Left renal pelvis (tissue), 4 donors: ENCODE measurements around the gene TIGAR. TPM values are rescaled to one million over a fixed set of nuclear protein-coding genes. Genes with fewer than 3 reads are reported as not detected.

Experiments
- DNase-seq, 4 donors: peaks; one replicate each; pipeline ENCODE4 v3.0.0-alpha.2; 2013; ENCODE audit warnings: low read depth in 4 of 4, low spot score in 3 of 4
- polyA plus RNA-seq, 4 donors: library from polyadenylated mRNA; unstranded; fragments of 120-200 nt; gene quantifications; one replicate each; pipeline ENCODE4 v1.2.1, GENCODE V29; 2013; ENCODE audit not compliant: insufficient read length in 4 of 4

TIGAR gene
- polyA plus RNA-seq, 4 donors, result 5.0 to 10.0 (median 8.4) TPM

DNA sequence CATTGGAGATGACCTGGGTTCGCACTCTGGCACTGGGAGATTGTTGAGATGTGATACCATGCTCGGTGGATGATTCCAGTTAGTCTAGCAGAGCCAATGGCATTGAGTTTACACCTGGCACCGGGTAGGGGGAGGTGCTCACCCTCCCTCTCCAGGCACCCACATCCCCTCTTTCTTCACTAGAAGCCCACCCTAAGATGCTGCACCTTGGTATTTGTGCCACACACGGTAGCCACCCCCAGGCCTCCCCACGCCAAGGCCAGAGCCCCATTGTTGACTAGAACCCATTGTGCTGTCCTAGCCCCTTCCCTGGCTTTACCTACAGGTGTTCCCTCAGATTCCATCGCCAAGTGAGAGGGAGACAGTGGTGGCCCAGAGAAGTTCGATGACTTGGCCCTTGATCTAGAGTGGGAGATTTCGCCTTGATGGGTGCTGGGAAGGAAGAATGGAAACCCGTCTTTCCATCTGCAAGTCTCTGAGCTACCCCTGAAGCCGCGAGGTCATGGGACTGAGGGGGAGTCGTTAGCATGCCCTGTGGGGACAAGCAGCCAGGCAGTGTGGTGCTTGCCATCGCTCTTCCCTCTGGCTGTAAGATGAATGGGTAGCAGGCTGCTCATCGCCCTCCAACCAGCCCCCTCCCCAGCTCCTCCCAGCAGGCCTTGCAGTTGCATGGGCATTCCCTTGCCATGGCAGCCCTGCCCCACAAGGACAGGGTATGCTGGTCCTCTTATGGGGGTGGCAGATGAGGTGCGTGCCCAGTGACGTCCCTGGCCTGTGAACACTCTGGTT, 38.7 kb upstream of the TIGAR start:
- DNase-seq, result no peak

DNA sequence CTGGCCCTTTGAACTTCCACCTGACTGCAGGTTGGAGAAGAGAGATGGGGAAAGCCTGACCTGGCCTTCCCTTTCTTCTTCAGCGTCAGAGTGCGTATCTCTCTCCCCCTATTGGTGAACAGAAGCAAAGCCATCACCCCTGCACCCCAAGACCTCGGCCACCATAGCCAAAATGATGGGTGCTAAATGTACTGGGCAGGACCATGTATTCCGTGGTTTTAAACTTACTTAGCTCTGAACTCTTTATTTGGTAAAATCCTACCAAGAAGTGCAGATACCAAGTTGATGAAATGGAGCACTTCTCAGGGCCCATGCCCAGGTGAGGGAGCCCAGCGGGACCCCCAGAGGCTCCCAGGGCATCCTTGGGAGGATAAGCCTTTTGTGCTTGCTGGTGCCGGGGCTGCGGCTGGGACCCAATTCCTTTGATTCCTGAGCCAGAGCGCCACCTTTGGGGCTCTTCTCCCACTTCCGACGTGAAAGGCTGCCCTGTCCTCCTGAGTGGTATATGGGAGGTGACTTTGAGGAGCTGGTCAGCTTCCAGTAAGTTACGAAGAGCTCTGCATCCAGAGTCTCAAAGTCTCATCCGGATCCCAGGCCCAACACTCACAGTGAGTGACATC, 38.0 kb upstream of the TIGAR start:
- DNase-seq, result no peak

DNA sequence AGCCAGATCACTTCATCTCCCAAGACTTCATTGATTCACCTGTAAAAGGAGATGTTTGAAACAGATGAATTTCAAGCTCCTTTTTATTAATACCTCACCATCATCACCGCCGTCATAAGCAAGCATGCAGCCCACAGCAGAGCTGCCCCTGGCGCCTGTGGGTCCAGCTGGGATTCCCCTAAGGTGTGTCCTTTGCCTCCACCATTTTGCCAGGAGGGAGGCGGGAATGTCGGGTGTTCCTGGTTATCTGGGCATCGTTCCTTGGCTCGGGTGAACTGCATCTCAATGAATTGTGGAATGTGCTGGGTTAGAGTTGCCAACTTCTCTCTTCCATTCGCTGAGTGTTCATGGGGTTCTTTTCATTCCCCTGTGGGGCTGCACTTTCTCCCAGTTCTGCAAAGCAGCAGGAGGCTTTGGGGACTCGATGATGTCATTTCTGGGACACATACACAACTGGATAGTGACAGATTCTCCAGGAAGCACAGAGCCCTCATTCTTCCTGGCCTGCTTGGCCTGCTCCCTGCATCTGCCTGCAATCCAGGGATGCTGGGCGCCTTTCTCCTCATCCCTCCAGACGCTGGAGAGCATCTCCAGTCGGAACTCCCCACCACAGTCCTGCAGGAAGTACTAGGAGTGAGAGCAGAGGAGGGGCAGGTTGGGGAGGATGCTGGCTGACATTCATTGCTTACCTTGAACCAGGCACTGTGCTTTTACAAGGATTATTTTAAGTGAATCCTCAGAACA, 37.3 kb upstream of the TIGAR start:
- DNase-seq, result no peak

DNA sequence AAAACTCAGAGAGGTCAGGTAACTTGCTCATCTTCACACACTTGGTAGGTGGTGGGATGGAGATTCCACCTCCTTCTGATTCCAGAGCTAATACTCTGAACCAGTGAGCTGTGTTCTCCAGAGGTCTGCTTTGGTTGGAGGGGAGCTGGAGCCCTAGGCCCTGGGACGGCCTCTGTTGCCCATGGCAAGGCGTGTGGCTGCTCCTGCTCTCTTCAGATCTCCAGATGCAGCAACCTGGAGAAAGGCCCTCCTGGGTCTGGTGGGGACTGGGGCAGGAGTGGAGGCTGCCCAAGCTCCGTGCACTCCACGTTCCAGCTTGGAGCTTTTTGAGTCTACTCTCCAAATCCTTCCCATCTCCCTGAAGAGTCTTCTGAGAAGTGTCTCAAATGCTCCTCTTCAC, 36.7 kb upstream of the TIGAR start:
- no peak for DNase-seq

DNA sequence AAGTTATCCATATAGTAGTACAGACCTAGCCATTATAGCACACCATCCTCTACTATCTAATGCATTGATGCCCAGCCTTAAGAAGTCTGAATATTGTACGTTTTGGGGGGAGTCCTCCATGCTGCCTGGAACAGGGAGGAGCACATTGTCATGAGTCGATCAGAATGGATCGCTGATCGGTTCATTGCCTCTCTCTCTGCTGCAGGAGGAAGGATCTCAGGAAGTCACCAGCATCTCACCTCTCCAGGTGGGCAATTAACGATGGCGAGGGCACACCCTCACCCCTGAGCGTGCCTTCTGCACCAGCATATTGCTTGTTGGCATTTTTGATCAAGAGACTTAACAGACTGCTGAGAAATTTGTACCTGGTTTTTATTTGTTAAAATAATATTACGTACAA, 35.9 kb upstream of the TIGAR start:
- no peak for DNase-seq

DNA sequence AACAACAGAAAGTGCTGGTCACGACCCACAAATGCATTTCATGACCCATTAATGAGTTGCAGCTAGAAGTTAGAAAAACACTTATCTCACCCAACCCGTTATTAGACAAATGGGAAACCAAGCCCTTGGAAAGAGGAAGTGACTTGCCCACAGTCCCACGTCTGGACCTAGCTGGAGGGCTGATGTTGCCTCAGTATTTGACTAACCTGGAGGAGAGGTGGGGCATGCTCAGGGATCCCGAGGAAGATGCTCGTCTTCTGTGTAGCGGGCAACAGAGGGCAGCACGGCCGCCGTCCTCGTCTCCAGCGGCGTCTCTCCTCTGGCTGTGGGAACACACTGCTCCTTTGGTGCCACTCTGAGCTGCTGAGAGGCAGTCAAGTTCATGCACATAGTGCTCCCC, 34.8 kb upstream of the TIGAR start:
- no peak for DNase-seq

DNA sequence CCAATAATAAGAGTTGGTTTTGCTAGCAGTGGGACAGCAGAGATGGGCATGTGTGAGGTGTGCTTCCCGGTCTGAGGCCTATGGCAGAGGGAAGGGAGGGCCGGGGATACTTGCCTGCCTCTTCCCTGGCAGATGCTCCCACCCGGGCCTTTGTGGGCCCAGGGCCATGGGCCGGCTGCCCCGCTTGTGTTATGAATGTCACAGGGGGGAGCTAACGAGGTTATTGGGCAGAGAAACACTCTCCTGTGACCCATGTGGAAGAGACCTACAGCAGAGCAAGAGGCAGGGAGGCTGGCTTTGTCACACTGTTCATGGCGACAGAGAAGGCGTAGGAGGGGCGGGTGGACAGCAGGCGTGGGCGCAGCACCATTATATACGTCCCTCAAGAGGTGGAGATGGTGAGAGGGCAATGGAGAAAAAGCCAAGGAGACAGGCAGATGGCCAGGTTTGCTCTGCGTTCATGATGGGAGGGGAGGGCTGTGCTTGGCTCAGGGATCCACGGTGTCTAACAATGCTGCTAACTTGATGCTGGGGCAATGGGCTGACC, 34.2 kb upstream of the TIGAR start:
- DNase-seq, result no peak

DNA sequence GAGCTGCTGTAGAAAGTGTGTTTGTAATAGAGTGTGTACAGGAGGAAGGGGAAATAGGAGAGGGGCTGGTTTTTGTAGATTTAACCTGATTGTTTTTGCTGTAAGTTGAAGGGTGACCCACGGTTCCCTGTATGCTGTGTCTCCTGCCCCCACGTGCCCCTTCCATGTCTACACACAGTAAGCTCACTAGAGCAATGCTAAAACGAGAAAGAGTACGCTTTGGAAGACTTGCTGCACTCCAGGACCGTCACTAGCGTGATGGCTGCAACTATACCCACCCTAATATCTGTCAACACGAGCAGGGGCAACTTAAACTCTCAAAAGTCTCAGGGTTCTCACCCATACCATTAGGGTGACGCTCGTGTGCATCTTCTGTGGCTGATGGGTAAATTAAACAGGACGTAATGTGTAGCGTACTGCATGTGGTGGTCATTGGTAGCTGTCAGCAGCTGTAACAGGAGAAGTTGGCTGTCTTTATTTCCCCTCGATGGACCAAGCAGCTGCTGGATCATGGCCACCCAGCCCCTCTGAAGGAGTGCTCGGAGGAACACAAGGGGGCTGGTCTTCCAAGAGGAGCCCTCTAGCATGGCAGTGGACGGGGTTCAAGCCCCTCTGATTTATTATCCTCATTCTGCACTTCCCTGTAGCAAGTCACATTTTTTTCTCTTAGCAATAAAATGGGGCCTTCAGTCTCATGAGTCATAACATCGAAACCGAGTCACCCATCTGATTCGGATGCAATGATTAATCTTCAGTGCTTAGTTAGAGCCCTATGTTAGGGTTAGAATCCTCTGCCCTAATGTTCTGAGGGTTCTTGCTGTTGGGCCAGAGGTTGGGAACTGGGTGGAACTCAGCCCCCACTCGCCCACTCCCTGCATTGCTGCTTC, 33.4 kb upstream of the TIGAR start:
- no peak for DNase-seq

DNA sequence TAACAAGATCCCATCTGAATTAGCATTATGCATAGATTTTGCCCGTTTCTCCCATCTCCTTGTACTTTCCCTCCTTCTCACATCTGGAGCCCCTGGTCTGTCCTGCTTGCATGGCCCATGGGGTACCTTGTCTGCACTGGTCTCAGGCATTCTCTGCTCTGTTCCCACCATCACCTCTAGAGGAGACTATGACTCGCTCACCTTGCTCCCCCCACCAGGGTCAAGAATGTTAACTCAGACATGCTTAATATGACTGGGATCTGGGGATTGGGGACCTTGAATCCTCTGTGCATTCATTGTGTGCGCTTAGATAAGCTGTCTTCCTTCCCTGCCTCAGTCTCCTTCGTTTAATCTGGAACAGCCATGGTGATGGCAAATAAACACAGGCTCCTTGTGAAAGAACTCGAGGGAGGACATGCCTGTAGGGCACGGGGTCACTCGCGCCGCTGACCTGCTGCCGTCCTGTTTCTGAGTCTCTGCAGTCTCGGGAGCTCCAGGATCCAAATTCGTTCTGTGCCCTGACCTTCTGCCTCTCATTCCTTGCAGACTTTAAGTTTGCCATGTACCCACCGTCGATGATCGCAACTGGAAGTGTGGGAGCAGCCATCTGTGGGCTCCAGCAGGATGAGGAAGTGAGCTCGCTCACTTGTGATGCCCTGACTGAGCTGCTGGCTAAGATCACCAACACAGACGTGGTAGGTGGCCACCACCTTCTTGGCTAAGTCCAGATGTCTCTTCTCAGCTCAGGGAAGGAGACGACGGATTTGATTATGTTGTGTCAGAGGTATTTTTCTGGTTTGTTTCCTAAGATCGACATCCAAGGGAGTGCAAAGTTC, 32.5 kb upstream of the TIGAR start:
- DNase-seq, result no peak

DNA sequence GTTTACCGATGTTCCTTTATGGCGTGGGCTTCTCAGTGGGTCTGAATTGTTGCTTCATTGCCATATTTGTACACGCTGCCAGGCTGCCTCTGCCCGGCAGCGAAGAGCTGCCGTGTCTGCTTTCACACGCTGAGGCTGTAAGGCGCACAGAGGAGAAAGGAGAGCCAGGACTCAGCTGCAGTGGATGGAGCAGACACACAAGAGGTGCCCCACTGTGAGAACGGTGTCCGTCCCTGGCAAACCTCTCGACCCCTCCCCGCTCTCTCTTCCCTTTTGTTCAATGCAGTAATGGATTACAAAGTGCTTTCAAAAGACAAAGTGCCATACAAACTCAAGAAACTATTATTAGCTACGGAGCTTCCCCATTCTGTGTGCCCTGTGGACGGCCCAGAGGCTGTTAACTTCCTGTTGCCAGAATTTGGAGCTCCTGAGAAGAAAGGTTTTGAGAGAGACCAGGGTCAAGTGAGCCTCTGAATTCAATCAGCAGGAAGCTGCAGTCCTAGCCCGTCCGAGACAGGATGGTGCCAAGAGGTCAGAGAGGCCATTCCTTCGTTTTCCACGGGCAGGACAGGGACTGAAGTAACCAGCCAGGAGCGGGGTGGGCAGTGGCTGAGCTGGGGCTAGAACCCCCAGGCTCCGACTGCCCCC, 31.7 kb upstream of the TIGAR start:
- DNase-seq, result no peak

DNA sequence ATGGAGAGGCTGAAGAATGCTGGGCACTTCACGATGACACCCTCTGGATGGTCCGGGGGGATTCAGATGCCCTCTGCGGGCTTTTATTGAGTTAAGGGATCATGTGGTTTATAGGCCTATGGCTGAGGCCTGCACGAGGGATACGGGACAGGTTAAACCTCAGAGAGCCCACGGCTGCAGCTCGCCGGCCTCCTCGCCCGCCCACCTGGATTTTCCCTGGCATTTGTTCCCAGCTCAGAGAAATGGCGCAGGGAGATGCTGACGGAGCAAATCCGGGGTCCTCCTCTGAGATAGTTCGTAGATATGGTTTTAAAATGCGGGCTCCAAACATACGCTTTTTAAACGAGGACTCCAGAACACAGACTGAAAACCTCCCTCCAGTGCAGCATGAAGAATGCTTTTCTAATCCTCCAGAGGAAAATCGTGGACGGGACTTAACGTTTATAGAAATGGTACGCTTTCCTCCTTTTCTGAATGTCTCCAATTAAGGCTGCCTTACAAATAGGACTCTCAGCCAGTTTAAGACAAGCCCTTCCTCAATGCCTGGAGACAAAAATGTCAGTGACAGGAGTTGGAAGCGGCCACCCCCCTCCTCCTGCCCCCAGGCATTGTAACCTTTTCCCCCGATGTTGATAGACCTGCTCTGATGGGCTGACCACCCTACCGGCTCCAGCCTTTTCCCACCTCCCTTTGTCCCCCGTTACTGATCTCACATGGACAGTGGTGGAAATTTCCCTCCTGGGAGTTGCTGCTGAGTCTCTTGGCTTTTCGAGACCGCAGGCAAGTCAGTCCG, 30.8 kb upstream of the TIGAR start:
- no peak for DNase-seq

DNA sequence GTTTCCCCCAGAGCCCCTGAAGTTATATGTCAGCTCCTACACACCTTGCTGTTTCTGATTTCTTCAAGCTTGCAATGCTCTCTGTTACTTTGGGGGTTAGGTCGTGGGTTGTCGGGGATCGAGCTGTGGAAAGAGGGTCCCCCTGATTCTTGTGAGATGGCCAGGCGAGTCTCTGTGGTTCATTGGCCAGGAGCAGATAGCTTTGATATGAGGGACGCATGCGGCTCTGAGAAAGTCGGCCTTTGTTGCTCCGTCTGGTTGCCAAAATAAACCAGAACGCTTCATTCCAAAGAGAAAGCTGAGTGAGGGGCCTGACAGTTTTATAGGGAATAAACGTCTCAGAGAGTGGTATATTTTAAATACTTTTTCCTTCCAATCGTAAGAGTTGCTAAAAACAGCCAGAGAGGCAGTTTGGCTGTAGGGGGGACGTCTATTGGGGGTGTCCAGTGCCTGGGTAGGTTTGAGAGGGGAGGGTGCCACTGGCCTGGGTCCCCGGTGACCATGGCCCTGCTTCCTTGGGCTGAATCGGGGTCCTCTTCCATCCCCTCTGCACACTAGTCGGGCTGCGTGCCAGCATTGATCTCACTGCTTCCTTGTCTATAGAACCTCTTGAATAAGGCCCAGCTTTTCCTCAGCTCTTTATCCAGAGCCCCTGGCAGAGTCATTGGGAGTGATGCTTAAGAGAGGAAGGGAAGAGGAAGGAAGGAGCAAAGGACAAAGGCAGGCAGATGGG, 28.5 kb upstream of the TIGAR start:
- DNase-seq, result no peak

DNA sequence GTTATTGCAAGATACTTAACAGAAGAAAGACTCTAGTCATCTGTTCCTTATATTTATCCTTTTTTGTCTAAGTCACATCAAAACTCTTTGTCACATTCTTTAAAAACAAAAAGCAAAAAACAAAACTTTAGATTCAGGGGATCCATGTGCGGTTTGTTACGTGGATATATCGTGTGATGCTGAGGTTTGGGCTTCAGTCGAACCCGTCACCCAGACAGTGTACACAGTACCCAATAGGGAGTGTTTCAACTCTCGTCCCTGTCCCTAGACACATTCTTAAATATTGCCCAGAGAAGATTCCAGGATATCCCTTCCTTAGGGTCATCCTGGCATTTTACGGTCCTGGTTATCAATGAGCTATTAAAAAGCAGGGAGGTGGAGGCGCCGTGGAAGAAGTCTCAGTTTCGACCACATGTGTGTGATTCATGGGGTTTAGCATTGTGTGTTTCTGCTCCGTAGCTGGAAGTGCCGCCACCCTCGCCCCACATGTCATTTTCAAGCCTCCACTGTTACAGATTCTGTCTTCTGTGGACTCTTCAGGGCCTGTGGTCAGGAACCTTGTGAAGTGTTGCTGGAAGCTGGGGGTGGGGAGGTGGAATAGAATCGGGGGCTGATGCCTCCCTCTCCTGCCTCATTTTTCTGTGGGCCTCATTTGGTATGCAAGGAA, 27.6 kb upstream of the TIGAR start:
- no peak for DNase-seq

DNA sequence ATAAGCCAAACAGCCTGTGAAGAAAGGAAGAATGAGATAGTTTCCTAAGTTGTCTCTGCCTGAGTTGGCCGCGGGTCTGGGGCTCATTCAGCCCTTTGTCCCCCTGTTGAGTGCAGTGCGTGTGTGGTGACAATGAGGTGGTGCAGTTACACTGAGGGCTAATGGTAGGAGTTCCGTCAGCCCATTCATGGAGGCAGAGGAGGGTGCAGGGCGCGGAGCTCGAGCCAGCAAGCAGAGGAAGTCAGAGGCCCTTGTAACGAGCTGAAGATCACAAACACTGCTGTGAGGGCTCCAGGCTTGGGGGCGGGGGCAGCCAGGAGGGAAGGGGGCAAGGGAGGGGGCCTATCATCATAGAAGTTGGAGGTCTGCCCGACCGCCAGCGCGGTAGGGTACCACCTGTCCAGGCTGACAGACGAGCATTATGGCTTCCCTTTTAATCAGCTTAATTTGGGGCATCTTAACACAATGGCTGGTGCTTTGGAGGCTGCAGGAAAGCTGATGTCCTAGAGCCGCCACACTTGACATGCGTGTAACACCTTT, 27.0 kb upstream of the TIGAR start:
- no peak for DNase-seq

DNA sequence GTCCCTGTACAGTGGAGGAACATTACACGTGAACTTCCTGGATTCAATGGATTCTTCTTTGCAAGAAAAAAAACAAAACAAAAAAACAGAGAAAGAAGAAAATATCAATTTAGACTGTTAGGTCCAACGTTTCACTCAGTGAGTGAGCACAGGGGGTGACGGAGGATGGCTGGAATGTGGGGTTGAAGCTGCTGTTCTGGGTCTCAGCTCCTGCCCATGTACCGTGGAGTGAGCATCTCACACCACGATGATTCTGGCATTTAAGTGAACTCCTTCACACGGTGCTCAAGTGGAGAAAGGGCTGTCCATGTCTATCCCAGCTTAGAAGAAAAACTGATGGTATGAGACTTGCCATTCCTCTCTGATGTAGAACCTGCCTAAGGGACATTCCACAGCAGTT, 24.3 kb upstream of the TIGAR start:
- DNase-seq, result no peak

DNA sequence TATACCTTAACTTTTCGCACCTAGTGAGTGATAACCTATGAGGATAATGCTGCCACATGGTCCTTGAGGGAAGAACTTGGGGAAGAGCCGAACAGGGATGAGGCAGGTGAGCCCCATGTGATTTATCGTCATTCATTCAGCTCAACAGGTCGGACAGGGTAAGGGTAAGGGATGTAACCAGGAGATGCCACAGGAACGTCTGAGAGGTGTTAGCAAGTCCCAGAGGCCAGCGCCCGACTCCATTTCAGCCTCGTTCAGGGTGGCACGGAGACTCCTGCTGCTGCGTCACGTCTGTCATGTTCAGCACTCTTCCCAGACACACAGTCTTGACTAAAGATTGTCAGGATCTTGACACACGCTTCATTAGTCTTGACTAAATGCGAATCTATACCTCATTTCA, 23.4 kb upstream of the TIGAR start:
- DNase-seq, result no peak

DNA sequence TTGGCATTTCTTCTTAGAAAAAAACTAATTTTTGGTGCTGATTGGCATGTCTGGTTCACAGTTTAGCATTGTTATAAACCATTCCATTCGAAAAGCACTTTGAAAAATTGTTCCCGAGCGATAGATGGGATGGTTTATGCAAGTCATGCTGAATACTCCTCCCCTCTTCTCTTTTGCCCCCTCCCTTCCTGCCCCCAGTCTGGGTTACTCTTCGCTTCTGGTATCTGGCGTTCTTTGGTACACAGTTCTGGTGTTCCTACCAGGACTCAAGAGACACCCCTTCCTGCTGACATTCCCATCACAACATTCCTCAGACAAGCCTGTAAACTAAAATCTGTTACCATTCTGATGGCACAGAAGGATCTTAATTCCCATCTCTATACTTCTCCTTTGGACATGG, 20.1 kb upstream of the TIGAR start:
- DNase-seq, result no peak
